ENCODE results near the gene SLX9.

SLX9 gene

DNA sequence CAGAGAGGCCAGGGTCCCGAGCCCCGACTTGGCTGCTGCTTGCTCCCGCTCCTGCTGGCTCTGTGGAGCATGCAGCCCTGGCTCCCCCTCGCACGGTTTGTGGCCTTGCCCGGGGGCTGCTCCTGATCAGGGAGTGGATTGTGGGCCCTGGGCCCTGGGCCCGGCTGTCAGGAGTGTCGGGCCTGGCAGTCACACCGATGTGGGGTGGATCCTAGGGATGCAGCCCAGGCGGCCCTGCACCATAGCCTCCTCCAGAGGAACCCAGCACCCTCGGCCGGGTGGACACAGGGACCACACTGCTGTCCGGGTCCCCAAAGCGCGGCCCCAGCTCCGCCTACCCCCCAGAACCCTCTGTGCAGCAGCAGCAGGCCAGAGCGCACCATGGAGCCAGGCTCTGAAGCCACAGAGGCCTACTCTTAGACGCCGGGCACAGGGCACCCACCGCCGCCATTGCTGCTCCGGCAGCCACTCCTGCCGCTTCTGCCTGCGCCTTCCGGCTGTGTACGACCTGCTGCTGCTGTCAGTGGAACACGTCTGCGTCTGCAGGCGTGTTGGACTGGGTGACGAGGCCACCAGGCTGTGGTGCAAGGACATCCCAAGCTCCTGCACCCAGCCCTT is 9.4 kb downstream of the SLX9 start:
- no peak for DNase-seq

DNA sequence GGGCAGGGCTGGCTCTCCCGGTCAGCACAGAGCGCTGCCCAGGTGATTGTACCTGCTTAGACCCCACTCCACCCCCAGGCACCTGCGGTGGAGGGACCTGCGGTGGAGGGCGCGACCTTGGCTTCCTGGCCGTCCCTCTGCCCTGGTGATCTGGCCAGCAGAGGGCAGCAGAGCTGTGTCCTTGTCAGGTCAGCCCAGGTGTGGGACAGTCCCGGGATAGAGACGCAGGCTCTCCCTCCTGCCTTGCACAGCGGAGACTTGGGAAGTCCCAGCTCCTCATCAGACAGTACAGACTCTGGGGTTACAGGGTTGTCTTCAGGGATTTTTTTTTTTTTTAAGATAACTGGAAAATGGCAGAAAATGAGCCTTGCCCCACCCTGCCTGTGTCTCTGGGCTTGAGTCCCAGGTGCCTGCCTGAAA is 10.0 kb downstream of the SLX9 start:
- peak in 1 of 2 donors; percentile 33 for DNase-seq

DNA sequence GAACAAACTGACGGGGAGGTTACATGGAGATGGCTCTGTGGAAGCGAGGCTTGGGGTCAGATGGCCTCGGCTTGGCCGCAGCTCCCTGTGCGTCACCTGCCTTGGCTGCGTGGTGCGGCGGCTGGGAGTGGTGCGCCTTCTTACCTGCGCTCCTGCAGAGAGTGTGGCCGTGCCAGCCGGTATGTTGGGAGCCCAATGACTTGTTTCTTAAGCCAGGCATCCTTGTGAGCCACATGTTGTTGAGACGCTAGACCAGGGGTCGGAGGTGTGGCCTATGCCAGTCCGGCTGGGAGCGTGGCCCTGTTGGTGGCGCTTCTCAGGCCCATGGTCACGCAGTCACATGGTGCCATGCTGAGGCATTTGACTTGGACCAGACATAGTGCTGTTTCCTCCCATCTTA is 10.5 kb downstream of the SLX9 start:
- DNase-seq = no peak

GRCh38 chr21:44951186-44951915 is 11.5 kb downstream of the SLX9 start:
- no peak for DNase-seq

DNA sequence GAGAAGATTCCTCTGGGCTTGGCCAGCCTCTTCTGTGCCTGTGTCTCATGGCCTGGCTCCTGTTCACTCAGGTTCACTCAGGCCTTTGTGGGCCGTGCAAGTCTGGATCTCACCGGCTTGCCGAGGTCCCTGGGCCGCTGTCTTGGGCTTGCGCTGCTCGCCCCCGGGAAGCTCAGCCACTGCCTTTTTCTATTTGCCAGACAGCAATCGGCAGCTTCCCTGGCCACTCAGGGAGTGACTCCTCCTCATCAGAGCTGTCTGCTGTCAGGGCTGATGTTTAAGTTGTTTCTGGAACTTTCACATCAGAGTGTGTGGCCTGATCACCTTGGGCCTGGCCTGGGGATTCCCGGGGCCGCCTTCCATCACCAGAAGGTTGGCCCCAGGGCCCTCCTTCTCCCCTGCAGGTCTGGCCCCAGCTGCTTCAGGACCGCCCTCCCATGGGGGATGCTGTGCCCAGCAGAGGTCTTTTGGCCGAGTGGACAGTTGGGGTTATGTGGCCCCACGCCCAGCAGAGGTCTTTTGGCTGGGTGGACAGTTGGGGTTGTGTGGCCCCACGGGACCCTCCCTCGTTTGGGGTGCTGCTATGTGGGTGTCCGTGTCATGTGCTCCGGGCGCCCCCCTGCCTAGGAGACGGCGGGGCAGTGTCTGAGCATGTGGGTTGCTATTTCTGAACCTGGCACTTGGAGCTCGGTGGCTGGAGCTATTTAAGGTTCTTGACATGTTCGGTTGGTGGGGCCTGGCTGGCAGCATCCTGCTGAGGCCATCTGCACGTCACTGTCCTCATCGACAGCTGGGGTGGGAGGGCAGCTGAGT is 12.5 kb downstream of the SLX9 start:
- no peak for DNase-seq

DNA sequence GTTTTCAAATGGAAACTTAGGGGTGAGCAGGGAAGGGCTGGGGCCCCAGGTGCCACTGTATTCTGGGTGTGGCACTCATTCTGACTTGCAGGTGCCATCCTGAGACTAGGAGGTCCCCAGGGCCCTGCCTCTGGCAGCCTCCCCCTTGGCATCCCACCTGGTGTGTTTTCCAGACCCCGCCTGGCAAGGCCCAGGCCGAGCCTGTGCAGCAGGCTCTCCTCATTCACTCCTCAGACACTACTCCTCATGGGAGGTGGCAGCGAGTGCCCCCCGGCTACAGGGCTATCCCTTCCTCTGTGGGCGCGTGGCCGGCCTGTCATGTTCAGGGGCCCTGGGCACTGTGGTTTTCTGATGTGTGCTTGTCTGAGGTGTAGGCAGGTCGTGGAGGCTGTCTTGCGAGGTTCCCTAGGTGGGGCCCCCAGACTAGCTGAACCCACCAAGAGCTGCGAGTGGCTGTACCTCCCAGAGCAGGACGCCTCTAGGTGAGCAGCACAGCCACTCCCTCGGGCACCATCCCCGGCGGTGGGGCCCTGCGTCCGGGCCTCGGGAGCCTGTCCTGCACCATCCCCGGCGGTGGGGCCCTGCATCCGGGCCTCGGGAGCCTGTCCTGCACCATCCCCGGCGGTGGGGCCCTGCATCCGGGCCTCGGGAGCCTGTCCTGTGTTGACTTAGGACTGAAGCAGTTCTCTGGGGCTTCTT is 13.2 kb downstream of the SLX9 start:
- DNase-seq = no peak

DNA sequence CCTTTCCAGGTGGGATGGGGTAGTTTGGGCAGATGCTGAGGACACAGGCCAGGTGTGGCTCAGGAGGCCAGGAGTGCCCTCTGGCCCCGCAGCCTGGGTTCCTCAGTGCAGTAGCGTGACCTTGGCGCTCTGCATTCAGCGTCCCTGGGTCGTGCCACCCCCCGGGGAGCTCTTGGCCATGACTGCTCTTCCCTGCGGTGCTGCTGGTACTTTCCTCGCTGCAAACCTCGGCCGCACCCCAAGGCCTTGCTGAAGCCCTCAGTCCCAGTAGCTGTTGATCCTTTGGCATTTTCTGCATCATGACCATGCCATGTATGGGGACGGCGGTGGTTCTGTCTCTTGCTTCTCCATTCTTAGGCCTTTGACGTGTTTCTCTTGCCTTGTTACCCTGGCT is 13.8 kb downstream of the SLX9 start:
- no peak for DNase-seq

GRCh38 chr21:44954281-44954771 is 14.5 kb downstream of the SLX9 start:
- no peak for DNase-seq

DNA sequence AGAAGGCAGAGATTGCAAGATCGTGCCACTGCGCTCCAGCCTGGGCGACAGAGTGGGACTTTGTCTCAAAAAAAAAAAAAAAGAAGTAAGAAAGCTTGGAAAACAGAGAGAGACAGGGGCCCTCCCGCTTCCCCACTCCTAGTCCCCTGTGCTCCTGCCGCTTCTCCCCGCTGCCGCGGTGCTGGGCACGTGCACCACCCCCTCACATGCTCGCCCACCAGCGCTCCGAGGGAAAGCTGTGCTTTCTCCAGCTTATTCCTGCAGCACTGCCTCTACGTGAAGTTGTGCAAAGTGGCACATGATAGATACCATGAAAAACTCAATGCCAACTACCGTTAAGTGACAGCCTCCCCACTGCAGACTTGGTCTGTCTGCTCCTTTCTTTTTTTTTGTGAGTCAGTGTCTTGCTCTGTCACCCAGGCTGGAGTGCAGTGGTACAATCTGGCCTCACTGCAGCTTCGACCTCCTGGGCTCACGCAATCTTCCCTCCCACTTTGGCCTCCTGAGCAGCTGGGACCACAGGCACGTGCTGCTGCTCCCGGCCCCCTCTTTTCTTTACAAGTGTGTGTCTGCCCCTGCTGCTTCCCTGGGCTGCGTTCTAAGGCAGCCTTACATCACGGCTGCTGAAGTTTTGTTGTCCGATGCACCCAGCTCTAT is 15.4 kb downstream of the SLX9 start:
- DNase-seq = no peak

- DNase-seq = no peak
Observed at GRCh38 chr21:44955798-44956175, 16.0 kb downstream of the SLX9 start.

DNA sequence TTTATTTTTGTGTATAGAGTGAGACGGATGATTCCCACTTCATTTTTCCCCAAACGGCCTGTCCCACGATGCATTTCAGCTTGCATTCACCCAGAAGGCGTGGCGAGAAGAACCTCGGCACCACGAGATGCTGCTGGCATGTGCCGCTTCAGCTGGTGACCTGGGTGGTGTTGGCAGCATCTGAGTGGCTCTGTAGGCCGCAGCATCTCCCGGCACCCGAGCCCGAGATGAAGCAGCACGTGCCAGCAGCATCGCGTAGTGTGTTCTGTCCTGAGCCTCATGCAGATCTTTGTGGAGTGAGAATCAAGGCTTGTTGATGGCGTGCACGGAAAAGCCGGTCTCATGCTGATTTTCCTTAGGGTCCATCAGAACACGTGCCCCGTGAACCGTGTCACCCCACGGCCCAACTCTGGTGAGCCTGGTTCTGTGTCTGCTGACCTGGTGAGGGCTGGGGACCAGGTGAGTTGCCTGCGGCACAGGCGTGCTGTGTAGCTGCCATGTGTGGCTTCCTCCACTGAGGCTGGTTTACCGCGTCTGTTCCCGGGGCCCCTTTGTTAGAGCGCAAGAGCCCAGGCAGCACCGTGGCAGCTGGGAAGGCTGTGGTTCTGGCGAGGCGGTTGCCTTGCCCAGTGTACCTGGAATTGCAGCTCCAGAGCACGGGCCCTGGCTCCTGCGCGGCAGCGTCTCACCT is 16.7 kb downstream of the SLX9 start:
- DNase-seq = no peak

DNA sequence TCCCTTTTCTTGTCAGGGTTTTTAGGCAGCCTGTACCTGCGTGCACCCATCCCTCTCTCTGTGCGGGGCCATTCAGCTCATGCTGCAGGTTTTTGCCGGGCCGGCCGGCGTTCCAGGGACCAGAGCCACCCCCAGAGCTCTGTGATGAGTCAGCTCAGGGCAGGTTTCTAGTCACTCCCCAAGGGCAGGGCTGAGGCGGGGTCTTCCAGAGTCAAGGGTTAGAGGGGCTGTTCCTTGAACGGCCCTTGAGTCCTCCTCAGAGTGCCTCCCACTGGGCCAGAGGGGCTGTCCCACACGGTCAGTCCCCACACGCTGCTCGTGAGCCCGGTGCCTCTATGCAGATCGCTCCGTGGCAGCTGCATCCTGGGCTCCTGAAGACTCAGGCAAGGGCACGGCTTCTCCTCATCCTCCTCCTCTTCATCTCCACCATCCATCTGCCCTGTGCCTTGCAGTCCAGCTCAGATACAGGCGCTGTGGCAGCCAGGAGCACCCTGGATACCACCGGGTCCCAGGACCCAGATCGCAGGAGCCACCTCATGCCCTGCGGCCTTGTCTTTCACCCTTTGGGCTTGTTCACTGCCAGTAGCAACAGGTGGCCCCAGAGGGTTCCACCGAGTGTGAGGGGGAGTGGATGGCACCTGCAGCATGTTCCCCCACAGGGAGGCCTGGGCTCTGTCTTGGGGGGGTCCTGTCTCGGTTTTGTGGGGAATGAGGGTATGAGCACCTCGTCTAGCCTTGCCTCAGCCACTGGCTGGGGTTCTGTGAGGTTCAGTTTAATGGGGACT is 17.4 kb downstream of the SLX9 start:
- no peak for DNase-seq

DNA sequence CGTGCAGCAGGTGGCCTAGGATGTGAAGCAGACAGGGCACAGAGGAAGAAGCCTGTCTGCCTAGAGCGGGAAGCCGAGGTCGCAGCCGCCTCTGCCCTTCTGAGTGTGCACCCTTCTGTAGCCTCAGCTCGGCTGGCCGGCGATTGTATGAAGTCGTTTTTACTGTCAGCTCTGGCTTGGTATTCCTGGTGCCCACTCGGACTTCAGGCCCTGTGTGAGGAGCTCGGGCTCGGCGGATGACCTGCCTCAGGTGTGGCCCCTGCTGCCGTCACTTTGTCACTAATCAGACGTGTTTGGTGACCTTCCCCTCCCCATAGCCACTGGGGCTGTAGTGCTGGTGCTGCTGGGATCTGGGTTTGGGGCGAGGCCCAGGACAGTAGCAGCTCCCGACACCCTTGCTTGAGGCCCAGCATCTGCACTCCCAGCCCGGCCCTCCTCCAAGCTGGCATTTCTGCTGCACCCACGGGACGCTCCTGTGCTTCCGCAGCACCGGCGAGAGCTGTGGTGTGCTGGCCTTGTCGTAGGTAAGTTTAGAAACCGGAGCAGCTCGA is 18.1 kb downstream of the SLX9 start:
- no peak for DNase-seq

GRCh38 chr21:44958471-44959191 is 18.8 kb downstream of the SLX9 start:
- no peak for DNase-seq

DNA sequence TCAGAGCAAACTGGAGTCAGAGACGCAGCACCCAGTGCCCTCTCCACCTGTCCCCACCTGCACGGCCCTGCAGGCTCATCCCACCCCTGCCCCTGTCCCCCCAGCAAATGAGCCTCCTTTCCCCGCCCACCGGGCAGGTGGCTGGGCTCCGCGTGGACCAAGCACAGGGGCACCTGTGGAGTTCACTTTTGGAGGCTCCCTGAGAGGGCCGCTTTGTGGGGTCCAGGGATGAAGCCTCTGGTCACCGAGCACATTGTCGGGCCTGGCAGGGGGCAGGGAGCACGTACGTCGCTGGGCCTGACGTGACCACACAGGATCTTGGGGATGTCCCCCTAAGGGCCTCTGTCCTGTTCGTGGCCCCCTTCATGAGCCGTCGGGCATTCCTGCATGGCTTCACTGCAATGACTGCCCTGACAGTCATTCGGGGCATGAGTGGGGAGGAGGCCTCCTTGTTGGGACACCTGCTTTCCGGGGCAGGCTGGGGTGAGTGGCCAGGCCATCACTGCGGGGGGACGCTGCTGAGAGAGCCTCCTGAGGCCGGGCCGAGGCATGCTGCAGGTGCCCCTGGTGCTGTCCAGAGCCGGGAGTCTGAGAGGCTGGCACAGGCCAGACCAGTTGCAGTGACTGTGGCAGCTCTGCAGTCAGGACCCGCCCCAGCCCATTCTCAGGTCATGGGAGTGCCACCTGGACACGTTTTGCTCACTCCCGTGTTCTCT is 19.7 kb downstream of the SLX9 start:
- DNase-seq = no peak

- no peak for DNase-seq
Observed at GRCh38 chr21:44960141-44961092, 20.6 kb downstream of the SLX9 start.

GRCh38 chr21:44962403-44962966 is 22.7 kb downstream of the SLX9 start:
- no peak for DNase-seq

DNA sequence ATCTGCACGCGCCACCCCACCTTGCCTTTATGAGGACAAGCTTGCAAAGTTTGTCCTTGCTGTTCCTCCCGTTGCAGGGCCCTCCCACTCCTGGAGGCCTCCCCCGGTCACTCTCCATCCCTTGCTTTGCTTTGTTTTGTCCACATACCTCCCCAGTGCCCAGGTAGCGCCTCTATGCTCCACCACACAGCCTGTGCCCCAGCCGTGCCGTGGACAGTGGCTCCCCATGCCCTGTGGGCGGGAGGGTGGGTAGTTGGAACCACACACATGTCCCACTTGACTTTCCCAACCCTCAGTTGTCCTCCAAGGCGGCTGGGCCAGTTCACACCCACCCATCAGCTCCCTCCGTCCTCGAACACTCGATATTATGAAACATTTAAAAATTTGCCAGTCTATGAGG is 24.6 kb downstream of the SLX9 start:
- DNase-seq = no peak
